ENCODE measurements around the gene OR51B5. TPM values are rescaled to one million over a fixed set of nuclear protein-coding genes. Genes with fewer than 3 reads are reported as not detected.
"Not testable (repeated sequence)": the region's sequence is repeated elsewhere in the genome, so short reads cannot be mapped to it uniquely, and the experiment has no call there.

OR51B5 gene
- total and polyA plus RNA-seq, 2 experiments from 2014 or later = 1.1 to 3.6 TPM

- H3K27me3 ChIP-seq = no peaks in the 10 kb centered on the region
- no peak for TF ChIP-seq CTCF (IDR thresholded peaks at IDR 0.05; ENCODE audit: low read depth, low read length)
- DNase-seq (ENCODE audit: low read depth in 1 of 2, low spot score in 1 of 2) = no peak
- no peaks in the 10 kb centered on the region for H3K4me1 ChIP-seq (ENCODE audit: low read depth)
- H3K27ac ChIP-seq = no peak within 1 kb of the TSS
- H3K9me3 ChIP-seq (ENCODE audit: low read depth) = no peaks in the 10 kb centered on the region
- H3K4me3 ChIP-seq = no peak within 1 kb of the TSS
- H3K36me3 ChIP-seq = no peaks in the 10 kb centered on the region
These were observed 19.1 kb downstream of the OR51B5 start, which contains the start of gene OR51B2 for GRCh38 chr11:5324197-5324596. OR51B2 (minus strand) TSS chr11:5324297; CDS start chr11:5324297, 0 bp downstream.

DNA sequence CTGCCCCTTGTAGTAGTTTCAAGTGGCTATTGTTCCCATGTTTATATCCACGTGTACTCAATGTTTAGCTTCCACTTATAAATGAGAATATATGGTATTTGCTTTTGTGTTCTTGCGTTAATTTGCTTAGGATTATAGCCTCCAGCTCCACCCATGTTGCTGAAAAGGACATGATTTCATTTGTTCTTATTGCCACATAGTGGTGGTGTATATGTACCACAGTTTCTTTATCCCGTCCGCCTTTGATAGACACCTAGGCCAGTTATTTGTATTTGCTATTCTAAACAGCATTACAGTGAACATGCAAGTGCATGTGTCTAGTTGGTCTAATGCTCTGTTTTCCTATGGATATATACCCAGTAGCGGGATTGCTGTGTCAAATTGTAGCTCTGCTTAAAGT is 26.0 kb downstream of the OR51B5 start:
- no peak for DNase-seq (ENCODE audit: low read depth in 1 of 2, low spot score in 1 of 2)
- Histone ChIP-seq H3K27me3 (no peaks in the 10 kb centered on the region), H3K9me3 (ENCODE audit: low read depth) (no peaks in the 10 kb centered on the region), H3K36me3 (no peaks in the 10 kb centered on the region), H3K4me1 (ENCODE audit: low read depth) (no peaks in the 10 kb centered on the region), H3K4me3 (no peak overlapping the region), H3K27ac (no peak overlapping the region)
- TF ChIP-seq CTCF (IDR thresholded peaks at IDR 0.05; ENCODE audit: low read depth, low read length) = no peak

DNA sequence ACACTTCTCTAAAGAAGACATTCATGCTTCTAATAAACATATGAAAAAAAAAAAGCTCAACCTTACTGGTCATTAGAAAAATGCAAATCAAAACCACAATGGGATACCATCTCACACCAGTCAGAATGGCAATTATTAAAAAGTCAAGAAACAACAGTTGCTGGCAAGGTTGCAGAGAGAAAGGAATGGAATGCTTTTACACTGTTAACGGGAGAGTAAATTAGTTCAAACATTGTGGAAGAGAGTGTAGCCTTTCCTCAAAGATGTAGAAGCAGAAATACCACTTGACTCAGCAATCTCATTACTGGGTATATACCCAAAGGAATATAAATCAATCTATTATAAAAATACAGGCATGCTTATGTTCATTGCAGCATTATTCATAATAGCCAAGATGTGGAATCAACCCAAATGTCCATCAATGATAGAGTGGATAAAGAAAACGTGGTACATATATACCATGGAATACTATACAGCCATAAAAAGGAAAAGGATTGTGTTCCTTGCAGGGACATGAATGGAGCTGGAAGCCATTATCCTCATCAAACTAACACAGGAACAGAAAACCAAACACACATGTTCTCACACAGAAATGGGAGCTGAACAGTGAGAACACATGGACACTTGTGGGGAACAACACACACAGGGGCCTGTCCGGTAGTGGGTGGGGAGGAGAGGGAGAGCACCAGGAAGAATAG is 29.8 kb downstream of the OR51B5 start:
- H3K4me3 ChIP-seq; DNase-seq (ENCODE audit: low read depth in 1 of 2, low spot score in 1 of 2); H3K27ac ChIP-seq; H3K9me3 ChIP-seq (ENCODE audit: low read depth); H3K36me3 ChIP-seq; H3K4me1 ChIP-seq (ENCODE audit: low read depth); H3K27me3 ChIP-seq: not testable (repeated sequence)

DNA sequence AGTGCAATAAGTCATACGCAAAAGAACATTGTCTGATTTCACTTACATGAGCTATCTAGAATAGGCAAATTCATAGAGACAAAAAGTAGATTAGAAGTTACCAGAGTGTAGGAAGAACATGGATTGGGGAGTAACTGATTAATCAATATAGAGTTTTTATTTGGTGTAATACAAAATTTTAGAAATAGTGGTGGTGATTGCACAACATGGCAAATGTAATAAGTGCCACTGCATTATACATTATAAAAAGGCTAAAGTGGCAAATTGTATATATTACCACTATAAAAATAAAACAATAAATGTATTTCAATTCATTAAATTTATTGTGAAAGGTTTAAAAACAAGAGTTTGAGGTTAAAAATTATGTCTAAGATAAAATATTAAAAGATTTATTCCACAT is 32.9 kb downstream of the OR51B5 start:
- Histone ChIP-seq H3K36me3 (no peaks in the 10 kb centered on the region), H3K27me3 (no peaks in the 10 kb centered on the region), H3K9me3 (ENCODE audit: low read depth) (no peaks in the 10 kb centered on the region), H3K27ac (no peak overlapping the region), H3K4me1 (ENCODE audit: low read depth) (no peaks in the 10 kb centered on the region), H3K4me3 (no peak overlapping the region)
- TF ChIP-seq CTCF (IDR thresholded peaks at IDR 0.05; ENCODE audit: low read depth, low read length) = no peak
- DNase-seq (ENCODE audit: low read depth in 1 of 2, low spot score in 1 of 2) = no peak

DNA sequence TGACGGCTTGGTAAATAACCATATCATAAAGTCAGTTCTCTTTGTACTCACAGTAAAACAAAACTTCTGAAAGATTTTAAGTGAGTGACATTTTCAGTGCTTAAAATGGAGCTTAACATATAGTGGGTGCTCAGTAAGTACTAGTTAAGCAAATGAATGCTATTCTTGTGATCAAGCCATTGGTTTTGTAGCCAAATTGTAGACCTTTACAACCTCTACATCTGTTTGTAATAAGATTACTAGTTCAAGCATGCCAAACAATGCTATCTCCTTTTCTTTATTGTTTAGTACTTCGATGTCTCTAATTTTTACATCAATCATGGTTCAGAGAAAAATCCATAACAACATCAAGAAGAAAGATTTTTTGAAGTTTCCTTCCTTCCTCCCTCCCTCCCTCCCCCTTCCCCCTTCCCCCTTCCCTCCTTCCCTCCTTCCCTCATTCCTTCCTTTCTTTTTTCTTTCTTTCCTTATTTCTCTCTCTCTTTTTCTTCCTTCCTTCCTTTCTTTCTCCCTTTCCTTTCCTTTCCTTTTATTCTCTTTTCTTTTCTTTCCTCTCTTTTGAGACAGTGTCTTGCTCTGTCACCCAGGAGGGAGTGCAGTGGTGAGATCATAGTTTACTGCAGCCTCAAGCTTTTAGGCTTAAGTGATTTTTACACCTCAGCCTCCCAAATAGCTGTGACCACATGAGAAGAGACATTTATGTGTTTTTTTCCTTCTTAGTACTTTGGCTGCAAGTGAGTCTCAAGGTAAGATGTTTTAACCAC is 35.9 kb downstream of the OR51B5 start:
- H3K4me1 ChIP-seq (ENCODE audit: low read depth) = no peaks in the 10 kb centered on the region
- no peak for DNase-seq (ENCODE audit: low read depth in 1 of 2, low spot score in 1 of 2)
- TF ChIP-seq CTCF (IDR thresholded peaks at IDR 0.05; ENCODE audit: low read depth, low read length) = no peak
- H3K9me3 ChIP-seq (ENCODE audit: low read depth) = no peaks in the 10 kb centered on the region
- no peaks in the 10 kb centered on the region for H3K27me3 ChIP-seq
- no peak overlapping the region for H3K27ac ChIP-seq
- H3K4me3 ChIP-seq = no peak overlapping the region
- H3K36me3 ChIP-seq = no peaks in the 10 kb centered on the region

DNA sequence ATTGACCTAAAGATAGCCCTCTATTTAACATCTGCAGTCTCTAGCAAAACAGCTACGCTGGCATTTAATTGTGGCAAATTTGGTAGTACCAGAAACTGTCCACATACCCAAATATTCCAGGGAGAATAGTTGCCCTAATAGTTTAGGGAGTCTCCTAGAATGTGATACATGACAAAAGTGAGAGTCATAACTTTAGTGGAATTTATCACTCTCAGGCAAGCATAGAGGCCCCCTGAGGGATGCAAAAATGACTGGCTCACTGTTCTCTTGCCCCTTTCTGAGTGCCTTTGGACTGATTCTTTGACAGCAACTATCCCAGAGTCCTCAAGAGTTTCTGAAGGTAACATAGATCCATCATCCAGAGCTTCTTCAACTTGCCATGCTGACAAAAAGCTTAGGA is 39.3 kb downstream of the OR51B5 start:
- no peak overlapping the region for H3K27ac ChIP-seq
- H3K27me3 ChIP-seq = no peaks in the 10 kb centered on the region
- H3K4me1 ChIP-seq (ENCODE audit: low read depth) = no peaks in the 10 kb centered on the region
- H3K36me3 ChIP-seq = no peaks in the 10 kb centered on the region
- no peak for TF ChIP-seq CTCF (IDR thresholded peaks at IDR 0.05; ENCODE audit: low read depth, low read length)
- no peak overlapping the region for H3K4me3 ChIP-seq
- DNase-seq (ENCODE audit: low read depth in 1 of 2, low spot score in 1 of 2) = no peak
- H3K9me3 ChIP-seq (ENCODE audit: low read depth) = no peaks in the 10 kb centered on the region

Measured in cardiac muscle cell (in vitro differentiated cells and primary cell).